ENCODE results near the gene TRAK2.

DNA sequence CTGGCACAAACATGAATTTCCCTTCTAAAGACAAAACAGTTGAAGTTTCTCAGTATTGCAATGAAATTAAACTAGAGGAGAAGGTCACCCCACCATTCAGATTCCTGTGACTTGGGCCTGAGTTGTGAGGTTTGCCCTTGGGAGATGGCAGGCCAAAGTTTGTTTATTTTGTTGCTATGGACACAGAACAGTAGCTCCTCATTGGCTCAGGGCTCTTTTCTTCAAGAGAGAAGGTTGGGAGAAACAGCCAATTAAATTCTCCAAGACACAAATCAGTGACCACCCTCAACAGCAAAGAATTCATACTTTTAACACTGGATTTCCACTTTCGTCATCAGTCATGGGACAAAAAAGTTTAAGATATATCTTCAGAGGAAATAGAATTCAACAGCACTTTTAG lies 94.0 kb downstream of the TRAK2 start, which contains the start of gene FLACC1:
- TF ChIP-seq CTCF (conservative IDR thresholded peaks at IDR 0.05): no peak
- no peak for TF ChIP-seq EZH2 (IDR thresholded peaks at IDR 0.05; ENCODE audit: low read depth)

Measured in PC-9 (cell line).